ENCODE results near the gene CSNK1G3.
"Not testable (repeated sequence)": the region's sequence is repeated elsewhere in the genome, so short reads cannot be mapped to it uniquely, and the experiment has no call there.

GRCh38 chr5:123495211-123495610 lies 16.8 kb upstream of the CSNK1G3 start:
- not testable (repeated sequence) for TF ChIP-seq POLR2A (IDR thresholded peaks at IDR 0.05; ENCODE audit: low read depth, low read length); RAD21 (IDR thresholded peaks at IDR 0.05; ENCODE audit: low read length); FOS (IDR thresholded peaks at IDR 0.05; ENCODE audit: low read depth, low read length); NFE2L2 (IDR thresholded peaks at IDR 0.05; ENCODE audit: low read depth, low read length); MXI1 (IDR thresholded peaks at IDR 0.05; ENCODE audit: borderline replicate concordance, low read depth, low read length); RFX5 (IDR thresholded peaks at IDR 0.05; ENCODE audit: low read depth, low read length); SMC3 (IDR thresholded peaks at IDR 0.05; ENCODE audit: low read depth, low read length); CEBPB (IDR thresholded peaks at IDR 0.05; ENCODE audit: low read depth, low read length); BHLHE40 (IDR thresholded peaks at IDR 0.05; ENCODE audit: low read depth, low read length); CHD1 (IDR thresholded peaks at IDR 0.05; ENCODE audit: low read depth, low read length)
- TF ChIP-seq, protein P1, sequence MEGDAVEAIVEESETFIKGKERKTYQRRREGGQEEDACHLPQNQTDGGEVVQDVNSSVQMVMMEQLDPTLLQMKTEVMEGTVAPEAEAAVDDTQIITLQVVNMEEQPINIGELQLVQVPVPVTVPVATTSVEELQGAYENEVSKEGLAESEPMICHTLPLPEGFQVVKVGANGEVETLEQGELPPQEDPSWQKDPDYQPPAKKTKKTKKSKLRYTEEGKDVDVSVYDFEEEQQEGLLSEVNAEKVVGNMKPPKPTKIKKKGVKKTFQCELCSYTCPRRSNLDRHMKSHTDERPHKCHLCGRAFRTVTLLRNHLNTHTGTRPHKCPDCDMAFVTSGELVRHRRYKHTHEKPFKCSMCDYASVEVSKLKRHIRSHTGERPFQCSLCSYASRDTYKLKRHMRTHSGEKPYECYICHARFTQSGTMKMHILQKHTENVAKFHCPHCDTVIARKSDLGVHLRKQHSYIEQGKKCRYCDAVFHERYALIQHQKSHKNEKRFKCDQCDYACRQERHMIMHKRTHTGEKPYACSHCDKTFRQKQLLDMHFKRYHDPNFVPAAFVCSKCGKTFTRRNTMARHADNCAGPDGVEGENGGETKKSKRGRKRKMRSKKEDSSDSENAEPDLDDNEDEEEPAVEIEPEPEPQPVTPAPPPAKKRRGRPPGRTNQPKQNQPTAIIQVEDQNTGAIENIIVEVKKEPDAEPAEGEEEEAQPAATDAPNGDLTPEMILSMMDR (conservative IDR thresholded peaks at IDR 0.05; ENCODE audit: low read depth, low read length) = not testable (repeated sequence)
- TF ChIP-seq, protein P2, sequence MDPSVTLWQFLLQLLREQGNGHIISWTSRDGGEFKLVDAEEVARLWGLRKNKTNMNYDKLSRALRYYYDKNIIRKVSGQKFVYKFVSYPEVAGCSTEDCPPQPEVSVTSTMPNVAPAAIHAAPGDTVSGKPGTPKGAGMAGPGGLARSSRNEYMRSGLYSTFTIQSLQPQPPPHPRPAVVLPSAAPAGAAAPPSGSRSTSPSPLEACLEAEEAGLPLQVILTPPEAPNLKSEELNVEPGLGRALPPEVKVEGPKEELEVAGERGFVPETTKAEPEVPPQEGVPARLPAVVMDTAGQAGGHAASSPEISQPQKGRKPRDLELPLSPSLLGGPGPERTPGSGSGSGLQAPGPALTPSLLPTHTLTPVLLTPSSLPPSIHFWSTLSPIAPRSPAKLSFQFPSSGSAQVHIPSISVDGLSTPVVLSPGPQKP (IDR thresholded peaks at IDR 0.05; ENCODE audit: borderline replicate concordance, low read depth, low read length) = not testable (repeated sequence)
- TF ChIP-seq, protein P3, sequence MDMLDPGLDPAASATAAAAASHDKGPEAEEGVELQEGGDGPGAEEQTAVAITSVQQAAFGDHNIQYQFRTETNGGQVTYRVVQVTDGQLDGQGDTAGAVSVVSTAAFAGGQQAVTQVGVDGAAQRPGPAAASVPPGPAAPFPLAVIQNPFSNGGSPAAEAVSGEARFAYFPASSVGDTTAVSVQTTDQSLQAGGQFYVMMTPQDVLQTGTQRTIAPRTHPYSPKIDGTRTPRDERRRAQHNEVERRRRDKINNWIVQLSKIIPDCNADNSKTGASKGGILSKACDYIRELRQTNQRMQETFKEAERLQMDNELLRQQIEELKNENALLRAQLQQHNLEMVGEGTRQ (IDR thresholded peaks at IDR 0.05; ENCODE audit: low read depth, low read length) = not testable (repeated sequence)

Measured in IMR-90 (cell line).